MCF 10A (cell line): ENCODE results near the gene PNMA6F. TPM values are rescaled to one million over a fixed set of nuclear protein-coding genes. Genes with fewer than 3 reads are reported as not detected.

Source experiments
- BruUV-seq: library from RNA; stranded (reverse); fragments of 400-500 nt; replicated peaks from 2 replicates; lab custom pipeline; 2021; lab: Mats Ljungman, UMichigan
- CTCF ChIA-PET: fragments of 300-600 bp; sonication (Branson Sonifier 250); formaldehyde crosslinking; extraction: SDS; loops from one replicate; lab custom pipeline; 2021; ENCODE audit warnings: antibody characterized with exemption, inconsistent platforms; lab: Yijun Ruan, JAX
- POLR2A ChIA-PET: fragments of 300-600, 350-650 bp; sonication (Branson Sonifier 250); formaldehyde crosslinking; extraction: SDS; loops from one replicate; lab custom pipeline; 2020; ENCODE audit warnings: antibody characterized with exemption, inconsistent platforms; lab: Yijun Ruan, JAX
- DNase-seq: peaks from one replicate; pipeline ENCODE4 v3.0.0-alpha.2; 2018; ENCODE audit not compliant: unreplicated experiment
- H3K27ac Mint-ChIP-seq: one replicate; pipeline ENCODE4 v1.8.0; 2022; ENCODE audit warnings: mild to moderate bottlenecking, low read depth, mixed read lengths; ENCODE audit not compliant: unreplicated experiment
- H3K27me3 Mint-ChIP-seq: one replicate; pipeline ENCODE4 v1.8.0; 2022; ENCODE audit warnings: mixed read lengths; ENCODE audit not compliant: insufficient read depth, unreplicated experiment
- H3K36me3 Mint-ChIP-seq: one replicate; pipeline ENCODE4 v1.8.0; 2022; ENCODE audit warnings: mild to moderate bottlenecking, moderate library complexity, mixed read lengths; ENCODE audit not compliant: insufficient read depth, unreplicated experiment
- H3K4me1 Mint-ChIP-seq: one replicate; pipeline ENCODE4 v1.8.0; 2022; ENCODE audit warnings: mixed read lengths; ENCODE audit not compliant: insufficient read depth, unreplicated experiment
- H3K4me3 Mint-ChIP-seq: one replicate; pipeline ENCODE4 v1.8.0; 2022; ENCODE audit warnings: mild to moderate bottlenecking, moderate library complexity, mixed read lengths; ENCODE audit not compliant: unreplicated experiment
- H3K9me3 Mint-ChIP-seq: one replicate; pipeline ENCODE4 v1.8.0; 2022; ENCODE audit warnings: mixed read lengths; ENCODE audit not compliant: unreplicated experiment
- intact Hi-C: fragments of 100-400 bp; cut with micrococcal nuclease; formaldehyde crosslinking; loops from 2 replicates; pipeline ENCODE4 v1.14.1; 2022
- total RNA-seq: library from RNA; stranded (reverse); gene quantifications from 2 replicates; pipeline ENCODE4 v1.2.3, GENCODE V29; 2022
- TF ChIP-seq, protein P1 (sequence below): fragments of 200-600 bp; IDR thresholded peaks from one replicate; pipeline ENCODE4 v1.8.0; 2022; ENCODE audit warnings: antibody characterized with exemption, mild to moderate bottlenecking; ENCODE audit not compliant: unreplicated experiment

The PNMA6F gene
- total RNA-seq, 1 experiment from 2014 or later, result not detected

DNA sequence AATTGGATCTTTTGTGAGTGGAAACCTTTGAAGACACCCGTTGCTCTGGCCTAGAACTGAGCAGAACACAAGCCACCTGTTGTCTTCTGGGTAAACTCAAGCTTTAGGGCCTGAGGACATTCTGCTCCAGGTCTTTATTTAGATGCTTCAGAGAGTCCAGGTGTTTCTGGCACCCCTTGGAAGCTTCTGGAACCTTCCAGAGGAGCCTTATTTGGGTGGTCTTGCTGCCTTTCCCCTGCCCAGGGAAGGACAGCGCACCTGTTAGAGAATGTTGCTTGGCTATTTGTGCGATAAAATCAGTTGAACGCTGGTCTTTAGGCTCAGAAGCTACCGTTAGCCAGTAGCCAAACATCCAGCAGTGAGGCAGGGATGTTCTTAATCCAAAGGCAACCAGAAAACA, 15.4 kb upstream of the PNMA6F start:
- no peak overlapping the region for H3K4me3 Mint-ChIP-seq
- ChIA-PET POLR2A (no interaction called here), CTCF (interaction anchor here (1.5 kb wide), 1 partner anchor 14 kb away, joined by 3 read pairs; no protein-coding TSS in a partner anchor)
- peaks cover 12% of the 10 kb centered on the region for H3K9me3 Mint-ChIP-seq
- DNase-seq, result no peak
- TF ChIP-seq, protein P1, sequence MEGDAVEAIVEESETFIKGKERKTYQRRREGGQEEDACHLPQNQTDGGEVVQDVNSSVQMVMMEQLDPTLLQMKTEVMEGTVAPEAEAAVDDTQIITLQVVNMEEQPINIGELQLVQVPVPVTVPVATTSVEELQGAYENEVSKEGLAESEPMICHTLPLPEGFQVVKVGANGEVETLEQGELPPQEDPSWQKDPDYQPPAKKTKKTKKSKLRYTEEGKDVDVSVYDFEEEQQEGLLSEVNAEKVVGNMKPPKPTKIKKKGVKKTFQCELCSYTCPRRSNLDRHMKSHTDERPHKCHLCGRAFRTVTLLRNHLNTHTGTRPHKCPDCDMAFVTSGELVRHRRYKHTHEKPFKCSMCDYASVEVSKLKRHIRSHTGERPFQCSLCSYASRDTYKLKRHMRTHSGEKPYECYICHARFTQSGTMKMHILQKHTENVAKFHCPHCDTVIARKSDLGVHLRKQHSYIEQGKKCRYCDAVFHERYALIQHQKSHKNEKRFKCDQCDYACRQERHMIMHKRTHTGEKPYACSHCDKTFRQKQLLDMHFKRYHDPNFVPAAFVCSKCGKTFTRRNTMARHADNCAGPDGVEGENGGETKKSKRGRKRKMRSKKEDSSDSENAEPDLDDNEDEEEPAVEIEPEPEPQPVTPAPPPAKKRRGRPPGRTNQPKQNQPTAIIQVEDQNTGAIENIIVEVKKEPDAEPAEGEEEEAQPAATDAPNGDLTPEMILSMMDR, result no peak
- H3K27me3 Mint-ChIP-seq, result no peaks in the 10 kb centered on the region
- intact Hi-C loops, result no loop called here
- peaks cover 7% of the 10 kb centered on the region for H3K4me1 Mint-ChIP-seq
- H3K36me3 Mint-ChIP-seq, result peaks cover 26% of the 10 kb centered on the region
- no peak overlapping the region for H3K27ac Mint-ChIP-seq
- BruUV-seq, result no TSS peak

DNA sequence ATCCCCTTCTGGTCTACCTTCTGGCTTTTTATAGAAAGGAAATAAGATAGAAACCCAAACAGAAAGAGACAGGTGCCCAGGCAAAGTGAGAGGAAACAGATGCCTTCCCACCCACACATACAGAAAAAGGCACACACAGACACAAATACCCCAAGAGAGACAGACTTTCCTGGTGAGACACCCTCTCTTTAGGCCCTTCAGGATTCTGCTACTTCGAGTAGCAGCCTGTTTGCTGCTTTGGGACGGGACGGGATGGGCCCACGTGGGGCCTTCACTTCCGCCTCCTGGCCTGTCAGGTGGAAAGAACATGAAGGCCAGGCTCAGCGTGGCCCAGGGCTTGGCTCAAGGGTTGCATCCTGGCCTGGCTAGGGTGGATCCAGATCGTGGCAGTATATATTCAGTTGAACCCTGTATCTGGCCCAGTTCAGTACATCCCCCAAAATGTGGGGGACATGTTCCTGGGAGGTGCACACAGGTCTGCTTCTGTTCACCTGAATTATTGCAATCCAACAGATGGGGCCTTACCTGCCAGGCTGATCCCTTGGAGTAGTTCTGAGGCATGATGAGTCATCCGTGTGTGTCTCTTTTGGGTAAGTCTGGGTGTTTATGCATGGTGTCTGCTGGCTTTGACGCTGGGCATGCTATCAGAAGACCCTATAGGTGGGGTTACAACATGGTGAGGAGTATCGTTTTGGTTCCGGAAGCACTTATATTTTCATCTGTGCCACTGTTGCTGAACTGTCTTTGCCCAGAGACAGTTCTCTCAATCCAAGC, 14.7 kb upstream of the PNMA6F start:
- ChIA-PET POLR2A (no interaction called here), CTCF (no interaction called here)
- no peaks in the 10 kb centered on the region for H3K27me3 Mint-ChIP-seq
- TF ChIP-seq, protein P1, result no peak
- no peak overlapping the region for H3K4me3 Mint-ChIP-seq
- peak; percentile 13 for DNase-seq
- H3K36me3 Mint-ChIP-seq, result peaks cover 20% of the 10 kb centered on the region
- H3K27ac Mint-ChIP-seq, result no peak overlapping the region
- H3K4me1 Mint-ChIP-seq, result peaks cover 6% of the 10 kb centered on the region
- no TSS peak for BruUV-seq
- H3K9me3 Mint-ChIP-seq, result peaks cover 5% of the 10 kb centered on the region
- intact Hi-C loops, result no loop called here

DNA sequence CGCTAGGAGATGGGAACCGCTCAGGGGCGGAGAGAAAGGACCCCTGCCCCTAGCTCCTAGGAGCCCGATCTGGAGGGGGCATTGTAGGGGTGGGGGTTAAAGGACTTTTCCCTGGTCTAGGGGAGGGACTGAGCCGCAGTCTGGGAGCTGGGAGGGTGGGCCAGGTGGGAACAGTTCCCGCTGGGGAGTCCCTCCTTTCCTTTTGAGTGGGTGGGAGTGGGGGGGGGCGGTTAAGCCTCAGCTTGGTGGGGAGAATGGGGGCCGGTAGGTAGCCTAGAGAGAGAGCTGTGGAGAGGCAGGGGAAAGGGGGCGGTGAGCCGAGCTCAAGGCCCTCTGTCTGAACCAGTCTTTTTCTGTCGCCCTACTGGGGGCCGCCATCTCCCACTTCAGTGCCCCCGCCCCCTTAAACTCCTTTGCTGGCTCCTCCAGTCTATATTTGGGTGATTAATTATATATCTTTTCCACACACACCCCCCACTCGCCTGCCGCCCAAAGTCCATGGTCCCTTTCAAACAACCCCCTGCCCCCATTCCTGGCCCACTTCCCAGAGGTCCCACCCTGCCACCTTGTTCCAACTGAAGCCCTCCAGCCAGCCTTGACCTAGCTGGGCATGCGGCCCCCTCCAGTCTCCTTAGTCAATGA, 13.2 kb upstream of the PNMA6F start:
- DNase-seq, result no peak
- Mint-ChIP-seq H3K4me1 (peaks cover 6% of the 10 kb centered on the region), H3K9me3 (no peaks in the 10 kb centered on the region), H3K4me3 (peak overlapping the region; percentile 74), H3K27me3 (no peaks in the 10 kb centered on the region), H3K27ac (peak overlapping the region; percentile 90), H3K36me3 (peaks cover 15% of the 10 kb centered on the region)
- intact Hi-C loops, result no loop called here
- CTCF ChIA-PET, result no interaction called here
- TF ChIP-seq, protein P1, result no peak
- POLR2A ChIA-PET, result no interaction called here
- BruUV-seq, result no TSS peak
